Omental fat pad (tissue), 4 donors: ENCODE results near the gene FOXJ3. TPM values are rescaled to one million over a fixed set of nuclear protein-coding genes. Genes with fewer than 3 reads are reported as not detected.

Experiments used
- ATAC-seq: fragments of 150-250 bp; one replicate; pipeline ENCODE4 v1.9.1; 2016; ENCODE audit warnings: mild to moderate bottlenecking, moderate library complexity; ENCODE audit not compliant: low FRiP score
- DNase-seq: peaks from one replicate; pipeline ENCODE4 v3.0.0-alpha.2; 2019; ENCODE audit warnings: low spot score
- CTCF ChIP-seq, 3 donors: fragments of 450-650 bp; IDR thresholded peaks; one replicate each; pipeline ENCODE4 v1.5.1; 2016 to 2017; ENCODE audit warnings: antibody characterized with exemption in 3 of 3, mild to moderate bottlenecking in 3 of 3, moderate library complexity in 2 of 3
- total RNA-seq, 4 donors: library from RNA; depleted of rRNA; stranded (reverse); fragments of >200 nt; gene quantifications; one replicate each; pipeline ENCODE4 v1.1.0, GENCODE V29; 2016

FOXJ3 gene
- total RNA-seq, 4 donors from 2014 or later = 49.7 to 83.5 (median 56.1) TPM

GRCh38 chr1:42259739-42260064 lies 75.3 kb downstream of the FOXJ3 start:
- no peak for DNase-seq
- no peak for ATAC-seq
- no peak for TF ChIP-seq CTCF (IDR thresholded peaks at IDR 0.05)

GRCh38 chr1:42259059-42259738 lies 75.8 kb downstream of the FOXJ3 start:
- ATAC-seq = peak; percentile 54
- DNase-seq = no peak
- TF ChIP-seq CTCF (IDR thresholded peaks at IDR 0.05) = no peak

GRCh38 chr1:42258218-42258617 lies 76.8 kb downstream of the FOXJ3 start:
- ATAC-seq (no peak), DNase-seq (no peak)
- TF ChIP-seq CTCF (IDR thresholded peaks at IDR 0.05) = no peak

GRCh38 chr1:42251042-42251441 lies 84.0 kb downstream of the FOXJ3 start:
- TF ChIP-seq CTCF (IDR thresholded peaks at IDR 0.05) = no peak
- ATAC-seq = no peak
- DNase-seq = no peak

- DNase-seq = no peak
- no peak for TF ChIP-seq CTCF (IDR thresholded peaks at IDR 0.05)
- no peak for ATAC-seq
These were observed 84.9 kb downstream of the FOXJ3 start for GRCh38 chr1:42250164-42250563.

- TF ChIP-seq CTCF (IDR thresholded peaks at IDR 0.05) = no peak
- ATAC-seq (no peak), DNase-seq (no peak)
These were observed 93.9 kb downstream of the FOXJ3 start for GRCh38 chr1:42240966-42241755.

- no peak for TF ChIP-seq CTCF (IDR thresholded peaks at IDR 0.05)
- ATAC-seq = no peak
- no peak for DNase-seq
These were observed 95.5 kb downstream of the FOXJ3 start for GRCh38 chr1:42239555-42239954.
